ENCODE results near the gene ITFG1.

Gene ITFG1

GRCh38 chr16:47460711-47461597, at the start of gene ITFG1, which contains the start of gene PHKB:
Gene ITFG1 (minus strand): TSS chr16:47461063. CDS start chr16:47461045, 18 bp downstream.
Gene PHKB (plus strand): TSS chr16:47461331. CDS start chr16:47461351, 20 bp downstream.
- Mint-ChIP-seq H3K4me3 (peak within 1 kb of the TSS; percentile 86), H3K9me3 (no peaks in the 10 kb centered on the region), H3K27ac (peak within 1 kb of the TSS; percentile 96), H3K36me3 (peaks cover 49% of the 10 kb centered on the region), H3K4me1 (peaks cover 42% of the 10 kb centered on the region)
- ATAC-seq (peak; percentile 91), DNase-seq (ENCODE audit: low spot score in 2 of 2) (peak; percentile 93 to 95)

- no peak for DNase-seq (ENCODE audit: low spot score in 2 of 2)
- H3K27ac Mint-ChIP-seq = no peak overlapping the region
- no peak for ATAC-seq
- H3K9me3 Mint-ChIP-seq = no peaks in the 10 kb centered on the region
- peaks cover 37% of the 10 kb centered on the region for H3K36me3 Mint-ChIP-seq
- H3K4me1 Mint-ChIP-seq = no peaks in the 10 kb centered on the region
- H3K4me3 Mint-ChIP-seq = no peak overlapping the region
Observed at GRCh38 chr16:47507701-47508100, 46.8 kb upstream of the ITFG1 start.

DNA sequence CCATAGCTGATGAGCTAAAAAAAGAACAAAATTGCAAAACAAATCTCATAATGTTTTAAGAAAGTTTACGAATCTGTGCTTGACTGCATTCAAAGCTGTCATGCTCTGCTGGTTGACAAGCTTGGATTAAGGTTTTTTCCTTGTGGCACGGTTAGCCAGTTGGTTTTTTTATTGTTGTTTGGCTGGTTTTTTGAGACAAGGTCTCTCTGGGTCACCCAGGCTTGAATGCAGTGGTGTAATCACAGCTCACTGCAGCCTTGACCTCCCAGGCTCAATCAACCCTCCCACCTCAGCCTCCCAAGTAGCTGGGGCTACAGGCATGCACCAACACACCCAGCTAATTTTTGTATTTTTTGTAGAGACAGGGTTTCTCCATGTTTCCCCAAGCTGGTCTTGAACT, 45.9 kb upstream of the ITFG1 start:
- H3K4me1 Mint-ChIP-seq = no peaks in the 10 kb centered on the region

GRCh38 chr16:47504599-47504998, 43.7 kb upstream of the ITFG1 start:
- Mint-ChIP-seq H3K4me1 (no peaks in the 10 kb centered on the region), H3K27ac (no peak overlapping the region), H3K4me3 (no peak overlapping the region), H3K9me3 (no peaks in the 10 kb centered on the region), H3K36me3 (peaks cover 52% of the 10 kb centered on the region)
- DNase-seq (ENCODE audit: low spot score in 2 of 2) (no peak), ATAC-seq (no peak)

More for the DNA sequence above, 45.9 kb upstream of the ITFG1 start:
- no peak for DNase-seq (ENCODE audit: low spot score in 2 of 2)
- Mint-ChIP-seq H3K27ac (no peak overlapping the region), H3K4me3 (no peak overlapping the region), H3K36me3 (peaks cover 37% of the 10 kb centered on the region), H3K9me3 (no peaks in the 10 kb centered on the region)
- no peak for ATAC-seq

DNA sequence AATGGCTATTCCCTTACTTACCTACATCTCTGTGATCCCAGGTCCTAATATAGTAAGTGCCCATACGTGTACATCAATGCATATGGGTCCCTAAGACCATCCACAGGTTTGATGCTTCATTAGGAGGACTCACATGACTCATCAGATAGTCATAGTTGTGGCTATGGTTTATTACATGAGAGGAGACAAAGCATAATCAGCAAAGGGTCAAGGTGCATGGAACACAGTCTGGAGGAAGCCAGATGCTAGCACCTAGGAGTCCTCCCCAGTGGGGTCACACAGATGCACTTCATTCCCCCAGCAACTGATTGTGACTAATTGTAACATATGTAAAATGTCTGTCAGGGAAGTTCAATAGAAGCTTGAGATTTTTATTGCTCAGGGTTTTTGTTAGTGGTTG, 43.1 kb upstream of the ITFG1 start:
- Mint-ChIP-seq H3K27ac (no peak overlapping the region), H3K36me3 (peaks cover 52% of the 10 kb centered on the region), H3K9me3 (no peaks in the 10 kb centered on the region), H3K4me1 (no peaks in the 10 kb centered on the region), H3K4me3 (no peak overlapping the region)
- DNase-seq (ENCODE audit: low spot score in 2 of 2) (no peak), ATAC-seq (no peak)

DNA sequence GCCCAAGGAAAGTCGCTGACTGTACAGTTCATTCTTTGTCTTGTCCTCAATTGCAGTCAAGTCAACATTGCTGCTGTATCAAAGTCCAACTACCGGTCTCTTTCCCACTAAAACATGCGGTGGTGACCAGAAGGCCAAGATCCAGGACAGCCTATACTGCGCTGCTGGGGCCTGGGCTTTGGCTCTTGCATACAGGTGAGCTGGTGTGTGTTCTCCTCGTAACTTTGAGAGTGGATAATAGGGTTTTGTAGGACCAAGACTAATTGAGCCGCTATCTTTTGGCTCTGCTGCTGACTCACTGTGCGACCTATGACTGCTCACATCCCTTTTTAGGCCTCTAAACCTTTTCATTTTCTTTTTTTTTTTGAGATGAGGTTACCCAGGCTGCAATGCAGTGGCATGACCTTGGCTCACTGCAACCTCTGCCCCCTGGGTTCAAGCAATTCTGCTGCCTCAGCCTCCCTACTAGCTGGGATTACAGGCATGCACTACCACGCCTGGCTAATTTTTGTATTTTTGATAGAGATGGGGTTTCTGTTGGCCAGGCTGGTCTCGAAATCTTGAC, 38.9 kb upstream of the ITFG1 start:
- Mint-ChIP-seq H3K27ac (no peak overlapping the region), H3K4me3 (no peak overlapping the region), H3K4me1 (no peaks in the 10 kb centered on the region), H3K36me3 (peaks cover 52% of the 10 kb centered on the region), H3K9me3 (no peaks in the 10 kb centered on the region)
- ATAC-seq (no peak), DNase-seq (ENCODE audit: low spot score in 2 of 2) (no peak)

DNA sequence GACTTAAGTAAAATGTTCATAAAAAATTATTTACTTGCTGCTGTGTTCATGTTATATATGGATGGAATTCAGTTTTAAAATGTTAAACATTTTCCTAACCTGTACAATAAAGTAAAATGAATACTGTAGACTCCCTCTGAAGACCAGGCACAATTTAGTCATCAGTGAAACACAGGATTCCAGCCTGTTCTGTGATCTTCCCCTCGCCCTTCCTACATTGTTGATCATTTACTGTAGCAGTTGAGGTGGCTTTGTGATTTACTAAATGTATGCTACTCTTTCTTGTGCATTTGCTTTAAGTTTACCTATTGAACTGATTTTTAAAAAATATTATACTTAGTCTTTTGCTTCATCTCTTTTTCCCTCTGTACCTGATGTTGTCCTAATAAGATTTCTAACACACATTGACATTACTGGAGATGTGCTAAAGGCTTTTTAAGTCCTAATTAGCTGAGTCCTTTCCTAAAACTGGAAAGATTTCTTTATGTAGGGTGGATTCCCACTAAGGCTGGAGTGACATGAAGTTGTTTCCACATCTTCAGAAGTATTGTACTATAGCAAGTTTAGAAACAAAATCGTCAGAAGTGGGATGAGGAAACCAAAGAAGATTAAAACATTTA, 38.3 kb upstream of the ITFG1 start:
- DNase-seq (ENCODE audit: low spot score in 2 of 2) = no peak
- no peak for ATAC-seq
- Mint-ChIP-seq H3K4me3 (no peak overlapping the region), H3K4me1 (no peaks in the 10 kb centered on the region), H3K9me3 (no peaks in the 10 kb centered on the region), H3K27ac (no peak overlapping the region), H3K36me3 (peaks cover 46% of the 10 kb centered on the region)

DNA sequence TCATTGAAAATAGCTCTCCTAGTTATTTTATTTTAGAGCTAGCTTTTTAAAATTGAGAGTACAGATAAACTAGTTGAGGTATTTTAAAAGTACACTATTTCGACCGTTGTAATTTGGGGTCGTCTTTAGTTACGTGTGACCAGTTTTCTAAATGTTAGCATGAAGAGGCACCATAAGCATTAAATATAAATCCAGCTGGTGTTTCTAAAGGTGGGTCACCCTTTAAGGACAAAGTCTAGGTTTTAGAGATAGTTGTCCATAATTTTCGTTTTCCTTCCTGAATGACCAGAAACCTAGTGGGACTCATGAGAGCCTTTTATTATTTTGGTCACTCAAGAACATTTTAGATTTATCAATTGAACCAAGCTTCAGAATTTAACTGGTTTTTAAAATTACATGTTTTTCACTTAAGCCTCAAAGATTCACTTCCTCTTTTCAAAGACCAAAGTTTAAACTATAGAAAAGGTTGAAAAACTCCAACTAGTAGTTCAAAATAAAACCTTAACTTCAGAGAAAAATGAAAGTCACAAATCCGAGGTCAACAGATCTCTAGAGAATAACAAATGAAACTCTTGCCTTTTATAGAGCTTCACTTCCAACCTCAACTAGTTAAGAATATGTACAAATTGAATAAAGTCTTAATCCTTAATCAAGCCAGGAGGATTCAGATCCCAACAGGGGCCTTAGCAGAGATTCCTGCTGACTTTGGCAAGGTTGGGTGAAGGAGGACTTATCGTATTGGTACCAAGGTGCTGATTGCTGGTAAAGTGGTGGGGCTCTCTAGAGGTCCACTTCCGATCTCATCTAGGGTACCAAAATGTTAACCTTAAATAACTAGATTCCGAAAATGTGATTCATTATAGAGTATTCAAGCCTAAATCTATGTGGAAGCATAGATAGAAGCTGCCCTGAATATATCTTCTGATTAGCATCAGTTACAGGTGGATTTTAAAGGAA, 32.8 kb upstream of the ITFG1 start:
- Mint-ChIP-seq H3K27ac (no peak overlapping the region), H3K4me3 (peak overlapping the region; percentile 7)

DNA sequence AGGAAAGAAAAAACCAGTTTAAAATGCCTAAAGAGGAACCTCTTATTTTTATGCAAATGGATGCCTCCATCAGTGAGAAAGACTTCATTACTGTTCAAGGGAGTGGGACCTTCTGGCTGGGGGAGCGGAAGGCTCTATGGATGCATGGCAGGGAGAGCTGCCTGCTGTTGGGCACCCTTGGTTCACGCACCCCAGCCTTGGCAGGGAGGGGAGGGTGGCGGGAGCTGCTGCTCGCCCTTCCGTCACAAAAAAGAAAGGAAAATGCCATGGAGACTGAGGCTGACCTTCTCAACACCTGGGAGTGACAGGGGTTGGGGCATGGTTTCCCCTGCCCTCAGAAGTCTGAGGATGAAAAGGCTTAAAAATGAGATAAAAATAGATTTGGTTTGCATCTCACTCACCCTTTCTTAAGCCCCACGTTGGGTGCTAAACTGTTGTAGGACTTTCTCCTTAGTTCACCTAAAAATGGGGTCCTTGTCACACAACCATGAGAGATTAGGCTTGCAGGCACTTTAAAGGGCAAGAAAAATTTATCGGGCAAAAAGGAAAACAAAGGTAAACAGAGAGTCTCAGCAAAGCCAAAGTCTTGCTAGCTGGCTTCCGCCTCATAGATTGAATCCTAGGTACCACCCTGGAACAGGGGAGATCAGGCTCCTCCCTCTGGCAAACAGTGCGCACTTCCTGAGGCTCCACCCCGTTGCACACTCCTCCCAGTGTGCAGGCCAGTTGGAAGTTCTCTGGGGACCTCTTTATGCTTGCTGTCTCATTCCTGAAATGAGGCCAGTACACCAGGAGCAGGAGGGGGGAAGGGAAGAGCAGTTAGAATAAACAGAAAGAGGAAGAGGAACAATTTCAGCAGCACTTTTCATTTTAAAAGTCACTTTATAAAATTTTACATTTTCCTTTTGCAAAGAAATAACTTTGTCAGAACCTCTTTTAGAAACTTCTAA, 31.8 kb upstream of the ITFG1 start:
- peaks cover 6% of the 10 kb centered on the region for H3K36me3 Mint-ChIP-seq
- peaks cover 9% of the 10 kb centered on the region for H3K4me1 Mint-ChIP-seq
- H3K27ac Mint-ChIP-seq = peak overlapping the region; percentile 23
- H3K4me3 Mint-ChIP-seq = peak overlapping the region; percentile 7
- DNase-seq (ENCODE audit: low spot score in 2 of 2) = no peak
- ATAC-seq = peak; percentile 47
- no peaks in the 10 kb centered on the region for H3K9me3 Mint-ChIP-seq

More for the DNA sequence above, 32.8 kb upstream of the ITFG1 start:
- Mint-ChIP-seq H3K4me1 (peaks cover 9% of the 10 kb centered on the region), H3K36me3 (peaks cover 12% of the 10 kb centered on the region), H3K9me3 (no peaks in the 10 kb centered on the region)
- no peak for DNase-seq (ENCODE audit: low spot score in 2 of 2)
- ATAC-seq = no peak

DNA sequence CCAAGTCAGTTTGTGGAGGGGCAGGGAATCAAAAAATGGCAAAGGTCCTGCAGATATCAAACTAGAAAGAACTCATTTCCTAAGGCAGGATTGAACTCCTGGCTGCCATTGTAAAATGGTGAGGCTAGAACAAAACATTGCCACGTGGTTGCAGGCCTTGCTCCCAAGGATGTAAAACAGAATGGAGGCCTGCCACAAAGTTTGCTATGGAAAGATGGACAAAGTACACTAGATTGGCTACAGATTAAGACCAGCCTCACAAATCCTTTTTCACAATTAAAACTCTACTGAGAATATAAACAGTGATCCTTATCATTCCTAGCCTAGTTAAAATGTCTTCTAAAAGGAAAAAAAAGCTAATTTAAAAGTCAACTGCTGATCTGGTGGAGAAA, 31.2 kb upstream of the ITFG1 start:
- Mint-ChIP-seq H3K4me3 (no peak overlapping the region), H3K36me3 (no peaks in the 10 kb centered on the region), H3K9me3 (no peaks in the 10 kb centered on the region), H3K4me1 (peaks cover 9% of the 10 kb centered on the region), H3K27ac (peak overlapping the region; percentile 23)
- ATAC-seq (no peak), DNase-seq (ENCODE audit: low spot score in 2 of 2) (no peak)

- Mint-ChIP-seq H3K27ac (no peak overlapping the region), H3K4me3 (no peak overlapping the region), H3K4me1 (peaks cover 9% of the 10 kb centered on the region), H3K36me3 (no peaks in the 10 kb centered on the region), H3K9me3 (no peaks in the 10 kb centered on the region)
- ATAC-seq = no peak
- DNase-seq (ENCODE audit: low spot score in 2 of 2) = no peak
Observed at GRCh38 chr16:47490471-47490870, 29.6 kb upstream of the ITFG1 start.

DNA sequence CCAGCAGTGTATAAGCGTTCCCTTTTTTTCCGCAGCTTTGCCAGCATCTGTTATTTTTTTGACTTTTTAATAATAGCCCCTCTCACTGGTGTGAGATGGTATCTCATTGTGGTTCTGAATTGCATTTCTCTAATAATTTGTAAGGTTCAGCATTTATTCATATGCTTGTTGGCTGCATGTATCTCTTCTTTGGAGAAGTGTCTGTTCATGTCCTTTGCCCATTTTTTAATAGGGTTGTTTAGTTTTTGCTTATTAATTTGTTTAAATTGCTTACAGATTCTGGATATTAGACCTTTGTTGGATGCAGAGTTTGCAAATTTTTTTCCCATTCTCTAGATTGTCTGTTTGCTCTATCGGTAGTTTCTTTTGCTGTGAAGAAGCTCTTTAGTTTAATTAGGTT, 27.2 kb upstream of the ITFG1 start:
- Mint-ChIP-seq H3K4me3 (no peak overlapping the region), H3K27ac (no peak overlapping the region), H3K4me1 (peaks cover 12% of the 10 kb centered on the region), H3K9me3 (no peaks in the 10 kb centered on the region), H3K36me3 (no peaks in the 10 kb centered on the region)
- DNase-seq (ENCODE audit: low spot score in 2 of 2) (no peak), ATAC-seq (no peak)

- ATAC-seq = no peak
- Mint-ChIP-seq H3K27ac (no peak overlapping the region), H3K4me3 (no peak overlapping the region), H3K9me3 (no peaks in the 10 kb centered on the region), H3K36me3 (no peaks in the 10 kb centered on the region), H3K4me1 (peaks cover 7% of the 10 kb centered on the region)
- no peak for DNase-seq (ENCODE audit: low spot score in 2 of 2)
Observed at GRCh38 chr16:47486856-47487255, 26.0 kb upstream of the ITFG1 start.

DNA sequence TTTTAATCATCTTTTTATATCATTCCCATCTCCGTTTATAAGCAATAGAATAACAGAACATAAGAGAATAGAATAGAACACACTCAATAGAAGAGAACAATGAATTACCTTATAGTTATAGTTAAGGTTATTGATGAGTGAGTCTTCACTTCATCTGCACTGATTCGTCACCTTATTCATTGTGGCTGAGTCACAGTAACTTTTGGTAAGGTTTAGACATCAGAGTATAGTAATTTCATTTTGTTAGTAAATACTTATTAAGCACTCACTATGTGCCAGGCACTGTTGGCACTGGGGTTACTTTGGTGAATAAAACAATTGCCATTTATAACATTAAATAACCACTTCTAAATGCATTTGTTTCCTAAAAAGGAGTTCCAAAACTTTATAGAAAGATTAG, 22.8 kb upstream of the ITFG1 start:
- Mint-ChIP-seq H3K27ac (no peak overlapping the region), H3K9me3 (no peaks in the 10 kb centered on the region), H3K4me1 (peaks cover 30% of the 10 kb centered on the region), H3K36me3 (no peaks in the 10 kb centered on the region), H3K4me3 (no peak overlapping the region)
- peak; percentile 56 for ATAC-seq
- no peak for DNase-seq (ENCODE audit: low spot score in 2 of 2)
